OCI-LY3 (cell line): ENCODE results near the gene UBE2L3.

Experiments used
- CTCF ChIP-seq: fragments of 200-600, 300-600 bp; sonication (generic); IDR thresholded peaks from 2 replicates; pipeline ENCODE4 v1.5.1; 2014; ENCODE audit warnings: antibody characterized with exemption, low read length, low read depth
- EZH2phosphoT487 ChIP-seq: fragments of 200-600 bp; shearing (Covaris generic); IDR thresholded peaks from 2 replicates; pipeline ENCODE4 v1.6.1; 2018; ENCODE audit warnings: antibody characterized with exemption, mixed run types, low read depth

- TF ChIP-seq CTCF = no peak
- TF ChIP-seq EZH2phosphoT487 = no peak
Measured at GRCh38 chr22:21624880-21625791, 57.6 kb downstream of the UBE2L3 start.
